ENCODE results near the gene CABP2. TPM values are rescaled to one million over a fixed set of nuclear protein-coding genes. Genes with fewer than 3 reads are reported as not detected.
"Not testable (repeated sequence)": the region's sequence is repeated elsewhere in the genome, so short reads cannot be mapped to it uniquely, and the experiment has no call there.

The CABP2 gene
- total RNA-seq, result not detected
- long read RNA-seq, result 0 reads

DNA sequence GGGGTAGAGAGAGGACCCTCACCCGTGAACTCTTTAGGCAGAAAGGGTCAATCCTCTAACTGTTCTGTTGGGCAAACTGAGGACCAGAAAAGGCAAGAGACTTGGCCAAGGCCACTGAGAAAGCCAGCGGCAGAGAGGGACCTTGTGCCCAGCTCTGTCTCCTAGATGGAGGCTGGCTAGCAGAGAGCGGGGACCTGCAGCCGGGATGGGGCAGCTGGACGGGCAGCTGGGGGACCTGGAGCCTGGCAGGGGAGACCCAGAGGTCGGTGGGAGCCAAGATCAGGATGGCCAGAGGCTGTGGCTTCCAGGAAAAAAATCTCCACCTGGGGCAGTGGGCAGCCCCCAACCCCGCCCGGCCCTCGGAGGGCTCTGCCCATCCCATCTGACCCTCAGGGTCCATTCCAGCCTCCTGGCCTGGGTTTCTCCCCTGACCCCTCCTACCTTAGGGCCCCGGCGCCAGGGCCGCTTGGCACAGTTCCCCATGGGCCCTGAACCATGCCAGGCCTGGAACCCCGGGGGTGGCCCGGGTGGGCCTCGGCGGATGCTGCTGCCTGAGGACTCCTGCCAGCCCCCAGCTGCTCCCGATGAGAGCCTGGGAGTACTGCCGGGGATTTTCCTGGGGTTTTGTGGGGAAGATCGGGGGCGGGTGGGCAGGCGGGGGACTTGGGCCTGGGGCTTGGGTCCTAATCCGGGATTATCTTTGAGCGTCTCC lies at the start of gene CABP2:
CABP2 (minus strand) TSS at position 603 of the 712 bp plus-strand sequence; CDS start at position 483, 120 bp downstream.
- DNase-seq (ENCODE audit: low spot score), result no peak

DNA sequence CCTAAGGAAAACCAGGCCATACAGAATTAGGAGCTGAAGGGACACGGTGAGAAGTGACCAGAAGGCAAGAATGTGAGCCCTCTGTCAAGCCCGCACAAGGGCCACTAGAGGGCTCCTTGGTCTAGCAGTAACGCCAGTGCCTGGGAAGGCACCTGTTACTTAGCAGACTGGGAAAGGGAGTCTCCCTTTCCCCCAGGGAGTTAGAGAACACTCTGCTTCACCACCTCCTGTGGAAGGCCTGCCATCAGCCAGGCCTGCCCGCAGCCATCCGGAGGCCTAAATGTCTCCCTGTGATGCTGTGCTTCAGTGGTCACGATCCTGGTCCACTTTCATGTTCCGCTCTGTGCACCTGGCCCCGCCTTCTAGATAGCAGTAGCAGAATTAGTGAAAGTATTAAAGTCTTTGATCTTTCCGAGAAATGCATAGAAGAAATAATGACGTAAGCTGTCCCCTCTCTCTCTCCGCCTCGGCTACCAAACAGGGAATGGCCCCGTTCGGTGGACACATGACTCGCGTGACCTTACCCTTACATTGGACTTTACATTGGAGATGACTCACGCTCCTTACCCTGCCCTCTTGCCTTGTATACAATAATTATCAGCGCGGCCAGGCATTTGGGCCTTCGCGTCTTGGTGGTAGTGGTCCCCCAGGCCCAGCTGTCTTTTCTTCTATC lies 49.6 kb upstream of the CABP2 start:
- DNase-seq (ENCODE audit: low spot score), result no peak

- no peak for DNase-seq (ENCODE audit: low spot score)
Measured at GRCh38 chr11:67572305-67572704, 49.1 kb upstream of the CABP2 start.

DNA sequence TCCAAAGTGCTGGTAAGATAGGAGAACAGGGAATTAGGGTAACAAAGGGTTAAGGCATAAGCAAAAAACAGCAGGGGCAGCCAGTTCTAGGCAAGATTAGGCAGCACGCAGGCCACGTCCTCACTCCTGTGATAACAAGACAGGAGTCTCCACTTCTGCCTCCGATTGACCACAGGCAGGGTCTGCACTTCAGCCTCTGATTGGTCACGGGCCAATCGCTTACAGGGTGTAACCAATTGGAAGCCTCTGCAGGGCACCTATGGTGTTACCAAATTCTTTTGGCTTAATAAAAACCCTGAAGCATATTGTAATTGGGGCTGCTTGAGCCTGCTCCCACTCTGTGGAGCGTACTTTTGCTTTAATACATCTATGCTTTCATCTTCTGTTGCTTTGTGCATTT lies 48.2 kb upstream of the CABP2 start:
- no peak for DNase-seq (ENCODE audit: low spot score)

DNA sequence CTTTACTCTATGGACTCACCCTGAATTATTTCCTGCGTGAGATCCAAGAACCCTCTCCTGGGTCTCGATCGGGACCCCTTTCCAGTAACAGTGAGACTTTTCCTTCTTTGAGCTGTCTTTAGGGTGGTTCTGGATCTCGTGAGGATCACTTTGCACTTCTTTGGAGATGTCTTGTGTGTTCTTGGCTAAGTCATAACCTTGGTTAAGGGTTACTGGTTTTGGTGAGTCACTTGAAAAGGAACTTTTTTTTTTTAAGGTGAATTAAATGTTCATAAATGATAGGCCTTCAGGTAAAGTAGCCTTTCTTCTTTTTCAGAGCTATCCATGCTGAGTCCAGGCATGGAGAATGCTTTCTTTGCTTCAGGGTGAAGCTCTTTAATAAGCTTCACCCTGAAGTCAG lies 41.0 kb upstream of the CABP2 start:
- DNase-seq (ENCODE audit: low spot score), result no peak

DNA sequence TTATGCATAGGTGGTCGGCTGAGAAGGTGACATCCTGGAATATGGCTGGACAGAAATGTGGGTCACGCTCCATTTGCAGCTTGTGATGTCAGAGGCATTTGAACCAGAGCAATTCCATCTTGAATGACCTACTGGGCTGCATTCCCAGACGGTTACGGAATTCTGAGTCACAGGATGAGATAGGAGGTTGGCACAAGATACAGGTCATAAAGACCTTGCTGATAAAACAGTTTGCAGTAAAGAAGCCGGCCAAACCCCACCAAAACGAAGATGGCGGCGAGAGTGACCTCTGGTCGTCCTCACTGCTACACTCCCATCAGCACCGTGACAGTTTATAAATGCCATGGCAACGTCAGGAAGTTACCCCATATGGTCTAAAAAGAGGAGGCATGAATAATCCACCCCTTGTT lies 40.5 kb upstream of the CABP2 start:
- DNase-seq (ENCODE audit: low spot score), result not testable (repeated sequence)

- no peak for DNase-seq (ENCODE audit: low spot score)
Measured at GRCh38 chr11:67562963-67563704, 39.9 kb upstream of the CABP2 start.

GRCh38 chr11:67561971-67562619 lies 38.8 kb upstream of the CABP2 start:
- no peak for DNase-seq (ENCODE audit: low spot score)

DNA sequence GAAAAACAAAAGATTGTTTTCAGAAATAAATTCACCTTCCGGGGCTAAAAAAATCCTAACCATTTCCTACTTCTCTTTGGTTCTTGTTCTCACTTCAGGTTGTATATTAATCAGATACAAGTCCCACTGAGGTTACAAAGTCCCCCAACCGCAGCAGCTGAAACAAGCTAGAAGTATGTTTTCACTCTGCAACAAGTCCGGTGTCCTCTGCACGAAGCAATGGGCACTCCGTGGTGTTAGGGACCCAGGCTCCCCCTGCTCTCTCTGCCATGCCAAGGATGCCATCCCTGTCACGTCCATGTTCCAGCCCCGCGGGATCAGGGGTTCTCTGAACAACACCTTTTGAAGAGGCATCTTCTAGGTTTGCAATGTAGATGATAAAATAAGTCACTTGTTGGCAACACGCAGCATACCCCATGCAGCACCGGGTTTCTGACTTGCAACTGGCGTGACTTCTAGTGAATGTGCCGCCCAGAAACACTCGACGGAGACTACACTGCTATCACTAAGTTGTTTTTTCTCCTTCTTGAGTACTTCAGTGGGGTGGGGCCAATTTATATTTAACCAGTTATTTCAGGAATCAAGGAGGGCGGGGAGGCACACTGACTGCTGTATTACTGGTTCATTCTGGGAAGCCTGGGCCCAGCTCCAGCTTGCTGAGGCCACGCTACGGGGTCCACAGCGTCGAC lies 35.0 kb upstream of the CABP2 start:
- no peak for DNase-seq (ENCODE audit: low spot score)

DNA sequence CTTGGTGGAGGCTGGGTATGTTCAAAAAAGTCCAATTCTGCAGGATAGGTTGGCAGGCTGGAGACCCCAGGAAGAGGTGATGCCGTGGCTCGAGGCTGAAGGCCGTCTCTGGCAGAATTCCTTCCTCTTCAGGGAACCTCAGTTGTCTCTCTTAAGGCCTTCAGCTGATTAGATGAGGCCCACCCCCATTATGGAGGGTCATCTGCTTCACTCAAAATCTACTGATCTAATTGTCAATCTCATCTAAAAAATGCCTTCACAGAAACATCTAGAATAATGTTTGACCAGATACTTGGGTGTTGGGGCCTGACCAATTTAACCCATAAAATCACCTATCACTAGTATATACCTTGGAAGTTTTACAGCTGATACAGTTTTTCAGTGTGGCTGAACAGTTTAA lies 33.0 kb upstream of the CABP2 start:
- DNase-seq (ENCODE audit: low spot score), result no peak

DNA sequence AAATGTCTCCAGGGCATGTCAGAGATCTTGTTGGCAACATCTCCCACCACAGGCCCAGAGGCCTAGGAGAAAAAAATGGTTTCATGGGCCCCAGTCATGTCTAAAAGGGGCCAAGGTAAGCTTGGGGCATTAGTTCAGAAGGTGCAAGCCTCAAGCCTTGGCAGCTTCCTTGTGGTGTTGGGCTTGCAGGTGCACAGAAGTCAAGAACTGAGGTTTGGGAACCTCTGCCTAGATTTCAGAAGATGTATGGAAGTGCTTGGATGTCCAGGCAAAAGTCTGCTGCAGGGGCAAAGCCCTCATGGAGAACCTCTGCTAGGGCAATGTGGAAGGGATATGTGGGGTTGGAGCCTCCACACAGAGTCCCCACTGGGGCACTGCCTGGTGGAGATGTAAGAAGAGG lies 28.5 kb upstream of the CABP2 start:
- not testable (repeated sequence) for DNase-seq (ENCODE audit: low spot score)

DNA sequence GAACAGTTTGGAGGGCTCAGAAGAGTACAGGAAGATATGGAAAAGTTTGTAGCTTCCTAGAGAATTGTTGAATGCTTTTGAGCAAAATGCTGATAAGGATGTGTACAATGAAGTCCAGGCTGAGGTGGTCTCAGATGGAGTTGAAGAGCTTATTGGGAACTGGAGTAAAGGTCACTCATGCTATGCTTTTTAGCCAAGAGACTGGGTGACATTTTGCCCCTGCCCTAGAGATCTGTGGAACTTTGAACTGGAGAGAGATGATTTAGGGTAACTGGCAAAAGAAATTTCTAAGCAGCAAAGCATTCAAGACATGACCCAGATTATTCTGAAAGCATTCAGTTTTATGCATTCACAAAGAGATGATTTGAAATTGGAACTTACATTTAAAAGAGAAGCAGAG lies 27.9 kb upstream of the CABP2 start:
- DNase-seq (ENCODE audit: low spot score), result no peak

GRCh38 chr11:67548555-67549110 lies 25.4 kb upstream of the CABP2 start:
- no peak for DNase-seq (ENCODE audit: low spot score)

DNA sequence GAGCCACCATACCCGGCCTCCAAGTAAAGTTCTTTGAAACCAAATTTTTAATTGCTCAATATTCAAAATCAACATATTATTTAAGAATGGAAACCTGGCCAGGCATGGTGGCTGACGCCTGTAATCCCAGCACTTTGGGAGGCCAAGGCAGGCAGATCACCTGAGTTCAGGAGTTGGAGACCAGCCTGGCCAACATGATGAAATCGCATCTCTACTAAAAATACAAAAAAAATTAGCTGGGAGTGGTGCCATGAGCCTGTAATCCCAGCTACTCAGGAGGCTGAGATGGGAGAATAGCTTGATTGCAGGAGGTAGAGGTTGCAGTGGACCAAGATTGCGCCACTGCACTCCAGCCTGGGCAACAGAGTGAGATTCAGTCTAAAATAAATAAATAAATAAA lies 24.9 kb upstream of the CABP2 start:
- not testable (repeated sequence) for DNase-seq (ENCODE audit: low spot score)

- no peak for DNase-seq (ENCODE audit: low spot score)
Measured at GRCh38 chr11:67545280-67545679, 22.0 kb upstream of the CABP2 start.

GRCh38 chr11:67544616-67545242 lies 21.5 kb upstream of the CABP2 start:
- DNase-seq (ENCODE audit: low spot score), result no peak

DNA sequence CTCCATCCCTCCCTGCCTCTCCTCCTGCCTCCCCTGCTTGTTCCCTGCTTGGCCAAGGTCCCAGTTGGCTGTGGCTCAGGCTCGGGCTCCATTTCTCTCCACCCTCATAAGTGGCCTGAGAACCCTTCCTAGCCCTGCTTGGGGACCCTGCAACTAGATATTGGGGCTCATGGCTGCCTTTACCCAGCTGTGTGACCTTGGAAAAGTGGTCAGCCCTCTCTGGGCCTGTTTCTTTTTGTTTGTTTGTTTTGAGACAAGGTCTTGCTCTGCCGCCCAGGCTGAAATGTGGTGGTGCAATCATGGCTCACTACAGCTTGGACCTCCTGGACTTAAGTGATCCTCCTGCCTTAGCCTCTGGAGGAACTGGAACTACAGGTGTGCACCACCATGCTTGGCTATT lies 20.3 kb upstream of the CABP2 start:
- DNase-seq (ENCODE audit: low spot score), result no peak

GRCh38 chr11:67542971-67543370 lies 19.7 kb upstream of the CABP2 start:
- no peak for DNase-seq (ENCODE audit: low spot score)

DNA sequence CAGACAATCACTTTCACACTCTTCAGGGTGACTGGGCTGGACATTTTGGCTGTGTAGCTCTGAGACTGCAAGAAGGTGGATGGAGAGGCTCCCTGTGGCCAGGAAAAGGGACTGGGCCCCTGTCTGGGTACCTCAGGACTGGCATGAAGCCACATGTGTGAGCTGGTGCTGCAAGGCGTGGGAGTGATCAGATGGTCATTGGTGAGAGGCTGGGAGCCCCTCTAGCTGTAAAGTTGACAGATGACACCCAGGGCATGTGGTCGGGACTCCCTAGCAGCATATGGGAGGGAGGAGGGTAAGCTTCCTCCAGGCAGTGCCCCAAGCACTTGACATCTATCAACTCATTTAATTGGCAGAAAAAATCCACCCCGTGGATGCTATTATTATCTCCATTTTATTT lies 18.9 kb upstream of the CABP2 start:
- DNase-seq (ENCODE audit: low spot score), result no peak

GRCh38 chr11:67541198-67541597 lies 18.0 kb upstream of the CABP2 start:
- DNase-seq (ENCODE audit: low spot score), result no peak

All from mesenteric fat pad (tissue), 1 donor.